PC-3 (cell line): ENCODE data around the gene PPP1R1C. TPM values are rescaled to one million over a fixed set of nuclear protein-coding genes. Genes with fewer than 3 reads are reported as not detected.

Experiments
- ATAC-seq: fragments of 200-7000 bp; cut with Tn5 transposase; 2 replicates; pipeline ENCODE4 v1.9.1; 2020; ENCODE audit warnings: mild to moderate bottlenecking, moderate library complexity
- Bru-seq: library from RNA; stranded (reverse); fragments of 400-500 nt; gene quantifications from one replicate; lab custom pipeline; 2021; lab: Mats Ljungman, UMichigan
- BruChase-seq, 2 experiments: library from RNA; stranded (reverse); fragments of 400-500 nt; gene quantifications; one replicate each; lab custom pipeline; 2021; lab: Mats Ljungman, UMichigan
- BruUV-seq: library from RNA; stranded (reverse); fragments of 400-500 nt; replicated peaks from 2 replicates; lab custom pipeline; 2021; lab: Mats Ljungman, UMichigan
- CTCF ChIA-PET: fragments of 300-600 bp; sonication (Branson Sonifier 250); formaldehyde crosslinking; loops from one replicate; lab custom pipeline; 2022; ENCODE audit warnings: antibody characterized with exemption; lab: Charles Lee
- POLR2A ChIA-PET: fragments of 300-600 bp; sonication (Branson Sonifier 250); formaldehyde crosslinking; loops from one replicate; lab custom pipeline; 2022; ENCODE audit warnings: antibody characterized with exemption; ENCODE audit not compliant: unreplicated experiment; lab: Charles Lee
- DNase-seq: peaks from one replicate; pipeline ENCODE4 v3.0.0-alpha.2; 2015
- H2AFZ ChIP-seq: fragments of 300-600 bp; sonication (generic); 2 replicates; pipeline ENCODE4 v1.6.0; 2016; ENCODE audit warnings: antibody characterized with exemption, low read length
- H3F3A ChIP-seq: fragments of 300-600 bp; sonication (generic); one replicate; pipeline ENCODE4 v1.6.0; 2017; ENCODE audit warnings: antibody characterized with exemption, low read length, control low read depth, mild to moderate bottlenecking; ENCODE audit not compliant: unreplicated experiment
- H3K27ac ChIP-seq: fragments of 300-600 bp; sonication (generic); 2 replicates; pipeline ENCODE4 v1.5.1; 2016; ENCODE audit warnings: mild to moderate bottlenecking, low read length
- H3K27me3 ChIP-seq: fragments of 300-600 bp; sonication (generic); 2 replicates; pipeline ENCODE4 v1.6.1; 2016; ENCODE audit warnings: low read length, mixed read lengths
- H3K36me3 ChIP-seq: fragments of 300-600 bp; sonication (generic); 2 replicates; pipeline ENCODE4 v1.6.1; 2016; ENCODE audit warnings: low read depth, mixed run types, low read length, mixed read lengths
- H3K4me1 ChIP-seq: fragments of 300-600 bp; sonication (generic); 2 replicates; pipeline ENCODE4 v1.5.1; 2016; ENCODE audit warnings: low read length; ENCODE audit not compliant: insufficient read depth
- H3K4me2 ChIP-seq: fragments of 300-600 bp; sonication (generic); 2 replicates; pipeline ENCODE4 v1.6.0; 2016; ENCODE audit warnings: low read length
- H3K4me3 ChIP-seq: fragments of 300-600 bp; sonication (generic); 2 replicates; pipeline ENCODE4 v1.5.1; 2016; ENCODE audit warnings: mild to moderate bottlenecking, low read length, mixed read lengths
- H3K79me2 ChIP-seq: fragments of 300-600 bp; sonication (generic); 2 replicates; pipeline ENCODE4 v1.6.1; 2017; ENCODE audit warnings: low read length, mixed read lengths
- H3K9ac ChIP-seq: fragments of 300-600 bp; sonication (generic); 2 replicates; pipeline ENCODE4 v1.6.0; 2016; ENCODE audit warnings: mild to moderate bottlenecking, low read length
- H3K9me2 ChIP-seq: fragments of 300-600 bp; sonication (generic); replicated peaks from 2 replicates; pipeline ENCODE4 v1.6.1; 2016; ENCODE audit warnings: mixed run types, low read length, mixed read lengths
- H3K9me3 ChIP-seq: fragments of 300-600 bp; sonication (generic); 2 replicates; pipeline ENCODE4 v1.6.1; 2016; ENCODE audit warnings: low read length, mixed read lengths
- H4K20me1 ChIP-seq: fragments of 300-600 bp; sonication (generic); 2 replicates; pipeline ENCODE4 v1.6.1; 2016; ENCODE audit warnings: low read length, mixed read lengths
- EZH2 ChIP-seq: fragments of 300-600 bp; sonication (generic); IDR thresholded peaks from one replicate; pipeline ENCODE4 v1.6.1; 2017; ENCODE audit warnings: antibody characterized with exemption, mild to moderate bottlenecking, low read length; ENCODE audit not compliant: unreplicated experiment
- EZH2phosphoT487 ChIP-seq: fragments of 300-600 bp; sonication (generic); IDR thresholded peaks from 2 replicates; pipeline ENCODE4 v1.6.1; 2018; ENCODE audit warnings: mild to moderate bottlenecking, antibody characterized with exemption, low read length, borderline replicate concordance
- intact Hi-C: fragments of 100-400 bp; cut with micrococcal nuclease; formaldehyde crosslinking; loops from 2 replicates; pipeline ENCODE4 v1.9.0; 2023
- long read RNA-seq: library from polyadenylated mRNA; unstranded; transcript quantifications from one replicate; pipeline ENCODE4 v2.0.0, GENCODE V29; 2021; ENCODE audit not compliant: unreplicated experiment
- total RNA-seq: library from RNA; depleted of rRNA; stranded (reverse); fragments of >200 nt; gene quantifications from 2 replicates; pipeline ENCODE4 v1.2.3, GENCODE V29; 2014; rRNA removed
- TF ChIP-seq, protein P1 (sequence below): fragments of 300-600 bp; sonication (generic); conservative IDR thresholded peaks from 2 replicates; pipeline ENCODE4 v1.5.1; 2017; ENCODE audit warnings: antibody characterized with exemption, low read depth, mild to moderate bottlenecking, low read length

The PPP1R1C gene, protein sequence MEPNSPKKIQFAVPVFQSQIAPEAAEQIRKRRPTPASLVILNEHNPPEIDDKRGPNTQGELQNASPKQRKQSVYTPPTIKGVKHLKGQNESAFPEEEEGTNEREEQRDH
- total RNA-seq (1.4 and 1.5 TPM in 2 replicates), Bru-seq, nascent RNA (percentile 33 among the genes with signal in this experiment), BruChase-seq, experiment 1, labeled RNA remaining after a 6-hour chase (percentile 33 among the genes with signal in this experiment), BruChase-seq, experiment 2, labeled RNA remaining after a 2-hour chase (percentile 45 among the genes with signal in this experiment)
- long read RNA-seq = 0 reads

DNA sequence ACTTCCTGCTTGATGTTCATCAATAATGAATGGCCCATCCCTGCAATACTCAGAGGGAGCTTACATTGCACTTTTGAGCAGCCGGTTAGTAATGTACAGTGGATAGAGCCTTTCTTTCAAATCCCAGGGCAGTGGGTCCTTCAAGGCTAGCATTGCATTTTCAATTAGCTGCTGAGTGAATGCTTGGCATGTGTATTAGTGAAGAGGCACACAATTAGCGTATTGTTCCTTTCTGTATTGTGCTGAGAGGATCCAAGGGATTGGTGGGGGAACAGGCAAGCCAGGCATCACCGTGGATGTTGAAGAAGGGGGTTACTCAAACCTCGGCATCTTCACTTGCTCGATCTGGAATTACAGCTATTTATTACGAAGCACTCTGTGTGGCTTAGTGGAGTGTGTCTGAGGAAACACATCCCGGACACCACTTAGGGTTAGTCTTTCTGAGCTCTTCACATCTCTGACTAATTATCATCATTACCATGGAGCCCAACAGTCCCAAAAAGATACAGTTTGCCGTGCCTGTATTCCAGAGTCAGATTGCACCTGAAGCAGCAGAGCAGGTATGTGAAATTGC, at the start of gene PPP1R1C:
TSS of gene PPP1R1C (plus strand) at position 222 of the 574 bp plus-strand sequence. CDS start at position 480, 258 bp downstream.
- no peak for ATAC-seq
- H3K9me3 ChIP-seq = no peaks in the 10 kb centered on the region
- H3K4me3 ChIP-seq = no peak within 1 kb of the TSS
- no peak for DNase-seq
- no peak within 1 kb of the TSS for H3K27ac ChIP-seq
- H3K9ac ChIP-seq = no peak within 1 kb of the TSS
- ChIA-PET POLR2A (no interaction called here), CTCF (no interaction called here)
- H3K4me2 ChIP-seq = no peak within 1 kb of the TSS
- H3K36me3 ChIP-seq = no peaks in the 10 kb centered on the region
- H2AFZ ChIP-seq = 0 out of 2 replicates have a peak within 1 kb of the TSS, but pooled peaks have one; percentile 4
- no peaks in the 10 kb centered on the region for H3K27me3 ChIP-seq
- no peaks in the 10 kb centered on the region for H3K79me2 ChIP-seq
- H3K9me2 ChIP-seq = no peaks in the 10 kb centered on the region
- peaks cover 5% of the 10 kb centered on the region; the same call in 1 of the 2 replicates for H3K4me1 ChIP-seq
- H4K20me1 ChIP-seq = no peaks in the 10 kb centered on the region
- TF ChIP-seq EZH2phosphoT487 = no peak
- TF ChIP-seq EZH2 = no peak
- TF ChIP-seq, protein P1, sequence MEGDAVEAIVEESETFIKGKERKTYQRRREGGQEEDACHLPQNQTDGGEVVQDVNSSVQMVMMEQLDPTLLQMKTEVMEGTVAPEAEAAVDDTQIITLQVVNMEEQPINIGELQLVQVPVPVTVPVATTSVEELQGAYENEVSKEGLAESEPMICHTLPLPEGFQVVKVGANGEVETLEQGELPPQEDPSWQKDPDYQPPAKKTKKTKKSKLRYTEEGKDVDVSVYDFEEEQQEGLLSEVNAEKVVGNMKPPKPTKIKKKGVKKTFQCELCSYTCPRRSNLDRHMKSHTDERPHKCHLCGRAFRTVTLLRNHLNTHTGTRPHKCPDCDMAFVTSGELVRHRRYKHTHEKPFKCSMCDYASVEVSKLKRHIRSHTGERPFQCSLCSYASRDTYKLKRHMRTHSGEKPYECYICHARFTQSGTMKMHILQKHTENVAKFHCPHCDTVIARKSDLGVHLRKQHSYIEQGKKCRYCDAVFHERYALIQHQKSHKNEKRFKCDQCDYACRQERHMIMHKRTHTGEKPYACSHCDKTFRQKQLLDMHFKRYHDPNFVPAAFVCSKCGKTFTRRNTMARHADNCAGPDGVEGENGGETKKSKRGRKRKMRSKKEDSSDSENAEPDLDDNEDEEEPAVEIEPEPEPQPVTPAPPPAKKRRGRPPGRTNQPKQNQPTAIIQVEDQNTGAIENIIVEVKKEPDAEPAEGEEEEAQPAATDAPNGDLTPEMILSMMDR = no peak
- no peaks in the 10 kb centered on the region for H3F3A ChIP-seq
- BruUV-seq = no TSS peak
- intact Hi-C loops = no loop called here

DNA sequence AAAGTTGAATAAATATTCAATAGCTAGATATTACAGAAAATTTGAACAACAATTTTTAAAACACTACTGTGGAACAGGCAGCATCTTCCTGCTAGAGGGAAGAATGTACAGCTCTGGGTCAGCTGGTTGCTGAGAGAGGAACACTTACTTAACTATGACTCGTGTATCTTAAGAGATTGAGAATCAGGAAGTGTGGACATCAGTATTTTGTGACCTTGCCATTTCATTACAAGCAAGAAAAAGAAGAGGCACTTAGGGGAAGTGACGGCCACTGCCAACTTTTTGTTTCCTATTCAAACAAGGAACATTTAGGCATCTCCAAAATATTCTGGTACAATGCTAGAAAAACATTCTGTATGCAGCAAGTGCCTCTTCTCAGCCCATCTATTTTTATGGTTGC, 48.2 kb upstream of the PPP1R1C start:
- Histone ChIP-seq H3K4me2 (no peak overlapping the region), H3K79me2 (no peaks in the 10 kb centered on the region), H3K9me3 (no peaks in the 10 kb centered on the region), H3K27ac (no peak overlapping the region), H3K9me2 (no peaks in the 10 kb centered on the region), H3K9ac (no peak overlapping the region), H3K4me1 (no peaks in the 10 kb centered on the region), H3F3A (no peaks in the 10 kb centered on the region), H3K27me3 (no peaks in the 10 kb centered on the region), H4K20me1 (no peaks in the 10 kb centered on the region), H3K4me3 (no peak overlapping the region), H2AFZ (no peak overlapping the region), H3K36me3 (no peaks in the 10 kb centered on the region)
- ChIA-PET CTCF (no interaction called here), POLR2A (interaction anchor here (0.6 kb wide), 1 partner anchor 38 kb away, joined by 9 read pairs; no protein-coding TSS in a partner anchor)
- DNase-seq = peak; percentile 20
- TF ChIP-seq, protein P1 = no peak
- no peak for TF ChIP-seq EZH2
- no peak for TF ChIP-seq EZH2phosphoT487
- intact Hi-C loops = no loop called here
- 0 out of 2 replicates have a peak, but pooled peaks have one; percentile 24 for ATAC-seq
- BruUV-seq = no TSS peak
